AG10803 (cell line): ENCODE results near the gene ALDH1B1.
"Not testable (repeated sequence)": the region's sequence is repeated elsewhere in the genome, so short reads cannot be mapped to it uniquely, and the experiment has no call there.

ENCODE experiments used
- DNase-seq: peaks from one replicate; pipeline ENCODE4 v3.0.0; 2010; ENCODE audit warnings: low read depth
- H3K4me3 ChIP-seq: 2 replicates; pipeline ENCODE4 v1.5.1; 2011; ENCODE audit warnings: mild to moderate bottlenecking, low read length, control low read depth
- TF ChIP-seq, protein P1 (sequence below): conservative IDR thresholded peaks from 2 replicates; pipeline ENCODE4 v1.5.1; 2011; ENCODE audit warnings: mild to moderate bottlenecking, low read length, control low read depth, inconsistent platforms

Gene ALDH1B1

DNA sequence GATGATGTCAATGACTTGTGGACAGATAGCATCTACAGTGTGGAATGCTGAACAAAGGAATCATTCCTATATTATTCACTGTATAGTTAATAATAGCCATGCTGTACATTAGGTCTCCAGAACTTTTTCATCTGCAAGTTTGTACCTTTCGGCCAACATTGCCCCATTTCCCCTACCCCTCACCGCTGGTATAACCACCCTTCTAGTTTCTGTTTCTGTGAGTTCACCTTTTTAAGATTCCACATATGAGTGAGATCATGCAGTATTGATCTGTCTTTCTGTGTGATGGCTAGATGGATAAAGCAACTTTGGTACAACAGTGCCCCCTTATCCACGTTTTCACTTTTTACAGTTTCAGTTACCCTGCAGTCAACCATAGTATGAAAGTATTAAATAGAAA, 18.8 kb upstream of the ALDH1B1 start:
- TF ChIP-seq, protein P1, sequence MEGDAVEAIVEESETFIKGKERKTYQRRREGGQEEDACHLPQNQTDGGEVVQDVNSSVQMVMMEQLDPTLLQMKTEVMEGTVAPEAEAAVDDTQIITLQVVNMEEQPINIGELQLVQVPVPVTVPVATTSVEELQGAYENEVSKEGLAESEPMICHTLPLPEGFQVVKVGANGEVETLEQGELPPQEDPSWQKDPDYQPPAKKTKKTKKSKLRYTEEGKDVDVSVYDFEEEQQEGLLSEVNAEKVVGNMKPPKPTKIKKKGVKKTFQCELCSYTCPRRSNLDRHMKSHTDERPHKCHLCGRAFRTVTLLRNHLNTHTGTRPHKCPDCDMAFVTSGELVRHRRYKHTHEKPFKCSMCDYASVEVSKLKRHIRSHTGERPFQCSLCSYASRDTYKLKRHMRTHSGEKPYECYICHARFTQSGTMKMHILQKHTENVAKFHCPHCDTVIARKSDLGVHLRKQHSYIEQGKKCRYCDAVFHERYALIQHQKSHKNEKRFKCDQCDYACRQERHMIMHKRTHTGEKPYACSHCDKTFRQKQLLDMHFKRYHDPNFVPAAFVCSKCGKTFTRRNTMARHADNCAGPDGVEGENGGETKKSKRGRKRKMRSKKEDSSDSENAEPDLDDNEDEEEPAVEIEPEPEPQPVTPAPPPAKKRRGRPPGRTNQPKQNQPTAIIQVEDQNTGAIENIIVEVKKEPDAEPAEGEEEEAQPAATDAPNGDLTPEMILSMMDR: no peak

DNA sequence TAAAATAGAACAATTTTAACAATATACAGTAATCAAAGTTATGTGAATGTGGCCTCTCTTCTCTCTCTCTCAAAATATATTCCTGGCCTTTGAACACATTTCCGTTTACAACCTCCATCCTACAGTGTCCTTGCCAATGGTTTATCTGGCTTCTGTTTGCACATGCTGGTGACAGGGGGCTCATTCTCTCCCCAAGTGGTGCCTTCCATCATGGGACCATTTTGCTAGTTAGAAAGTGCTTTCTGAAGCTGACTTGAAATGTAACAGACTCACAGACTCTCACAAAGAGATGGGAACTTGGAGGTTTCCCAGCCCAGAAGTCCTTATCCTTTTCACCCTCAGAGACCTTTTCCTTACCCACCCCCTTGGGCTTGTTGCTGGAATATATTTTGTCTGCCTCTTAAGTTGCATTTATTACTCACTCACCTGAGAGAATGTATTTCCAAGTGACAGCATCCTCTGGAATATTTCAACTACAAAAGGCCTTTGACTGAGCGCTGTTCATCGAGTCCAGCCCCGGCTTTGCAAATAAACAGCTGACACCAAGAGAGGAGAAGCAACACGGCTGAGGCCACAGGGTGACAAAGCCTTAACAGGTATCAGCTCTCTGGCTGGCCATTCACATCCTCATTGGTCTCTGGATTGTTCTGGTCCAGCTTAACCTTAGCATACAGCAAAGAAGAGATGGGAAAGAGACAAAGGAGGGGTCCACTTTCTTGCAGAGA, 17.5 kb upstream of the ALDH1B1 start:
- no peak for DNase-seq
- TF ChIP-seq, protein P1: no peak
- no peak overlapping the region for H3K4me3 ChIP-seq

More for the DNA sequence above, 18.8 kb upstream of the ALDH1B1 start:
- no peak overlapping the region for H3K4me3 ChIP-seq
- no peak for DNase-seq

DNA sequence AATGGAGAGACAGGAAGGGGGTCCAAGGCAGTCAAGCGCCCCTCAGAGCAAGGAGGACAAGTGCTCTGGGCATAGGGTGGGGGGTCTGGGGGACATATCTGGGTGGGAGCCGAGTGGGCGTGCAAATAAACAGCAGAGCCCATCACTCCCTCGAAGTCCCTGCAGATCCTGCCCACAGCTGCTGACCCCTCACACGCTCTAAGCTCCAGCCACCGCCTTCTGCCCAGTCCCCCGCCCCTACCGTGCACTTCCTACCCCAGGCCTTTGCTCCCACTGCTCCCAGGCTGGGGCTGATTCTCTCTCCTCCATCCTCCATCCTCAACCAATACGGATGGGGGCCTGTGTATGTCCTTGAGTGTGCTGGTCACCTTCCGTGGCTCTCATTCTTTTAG, 16.9 kb upstream of the ALDH1B1 start:
- TF ChIP-seq, protein P1: no peak
- DNase-seq: no peak
- no peak overlapping the region for H3K4me3 ChIP-seq

DNA sequence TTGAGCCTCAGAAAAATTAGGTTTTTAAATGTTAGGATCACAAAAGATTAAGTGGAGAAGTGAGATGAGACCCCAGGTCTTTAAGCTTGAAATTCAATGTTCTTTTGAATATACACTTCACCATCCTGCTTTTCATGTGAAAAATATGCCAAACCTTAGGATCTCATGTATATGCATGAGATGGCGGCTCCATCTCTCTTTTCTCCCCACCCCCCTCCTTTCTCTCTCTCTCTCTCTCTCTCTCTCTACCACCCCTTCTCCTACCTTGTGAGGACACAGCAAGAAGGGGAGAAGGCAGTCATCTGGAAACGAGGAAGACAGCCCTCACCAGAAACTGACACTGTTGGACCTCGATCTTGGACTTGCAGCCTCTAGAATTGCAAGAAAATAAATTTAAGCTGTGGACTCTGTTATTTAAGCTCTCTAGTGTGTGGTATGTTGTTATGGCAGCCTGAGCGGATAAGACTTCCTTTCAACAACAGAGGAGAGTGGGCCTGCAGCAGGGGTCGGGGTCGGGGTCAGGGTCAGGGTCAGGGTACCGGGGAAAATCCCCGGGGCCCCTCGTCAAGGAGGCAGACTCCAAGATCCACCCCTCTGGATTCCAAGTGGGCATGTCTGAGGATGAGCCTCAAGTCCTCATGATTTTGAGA, 16.4 kb upstream of the ALDH1B1 start:
- TF ChIP-seq, protein P1: no peak
- H3K4me3 ChIP-seq: no peak overlapping the region
- no peak for DNase-seq

DNA sequence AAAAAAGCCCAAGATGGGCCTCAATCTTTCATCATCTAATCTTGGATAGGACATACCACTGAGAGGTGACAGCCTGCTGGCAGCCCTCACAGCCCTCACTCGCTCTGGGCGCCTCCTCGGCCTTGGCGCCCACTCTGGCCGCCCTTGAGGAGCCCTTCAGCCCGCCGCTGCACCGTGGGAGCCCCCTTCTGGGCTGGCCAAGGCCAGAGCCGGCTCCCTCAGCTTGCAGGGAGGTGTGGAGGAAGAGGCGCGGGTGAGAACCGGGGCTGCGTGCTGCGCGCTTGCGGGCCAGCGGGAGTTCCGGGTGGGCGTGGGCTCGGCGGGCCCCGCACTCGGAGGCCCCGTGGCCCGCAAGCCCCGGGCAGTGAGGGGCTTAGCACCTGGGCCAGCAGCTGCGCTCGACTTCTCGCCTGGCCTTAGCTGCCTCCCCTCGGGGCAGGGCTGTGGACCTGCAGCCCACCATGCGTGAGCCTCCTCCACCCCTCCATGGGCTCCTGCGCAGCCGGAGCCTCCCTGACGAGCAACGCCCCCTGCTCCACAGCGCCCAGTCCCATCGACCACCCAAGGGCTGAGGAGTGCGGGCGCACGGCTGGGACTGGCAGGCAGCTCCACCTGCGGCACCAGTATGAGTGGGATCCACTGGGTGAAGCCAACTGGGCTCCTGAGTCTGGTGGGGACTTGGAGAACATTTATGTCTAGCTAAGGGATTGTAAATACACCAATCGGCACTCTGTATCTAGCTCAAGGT, 15.0 kb upstream of the ALDH1B1 start:
- not testable (repeated sequence) for H3K4me3 ChIP-seq, DNase-seq

DNA sequence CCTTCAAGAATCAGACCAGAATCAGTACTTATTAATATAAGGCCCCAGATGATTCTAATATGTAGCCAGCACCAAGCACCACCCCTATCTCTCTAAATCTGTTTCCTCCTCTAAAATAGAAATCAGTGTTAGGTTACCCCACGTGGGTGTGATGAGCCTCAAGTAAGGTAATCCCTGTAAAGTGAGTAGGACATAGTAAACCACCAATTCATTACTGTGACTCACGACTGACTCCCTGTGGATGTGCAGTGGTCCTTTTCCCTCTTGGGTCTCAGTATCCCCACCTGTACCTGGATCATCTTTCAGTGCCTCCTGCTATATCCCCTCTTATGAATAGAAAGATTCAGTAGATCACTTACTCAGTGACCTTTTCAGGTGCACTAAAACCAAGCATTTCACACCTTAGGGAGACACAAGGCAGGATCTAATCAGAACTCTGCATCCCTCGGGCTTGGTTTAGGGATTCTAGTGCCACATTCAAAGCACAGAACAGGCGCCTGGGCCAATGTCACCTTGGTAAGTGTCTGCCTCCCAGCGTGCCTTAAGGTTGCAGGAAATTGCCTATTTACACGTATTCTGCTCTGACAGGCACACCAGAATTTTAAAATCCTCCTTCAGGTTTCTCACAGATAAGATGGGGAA, 12.2 kb upstream of the ALDH1B1 start:
- TF ChIP-seq, protein P1: no peak
- no peak for DNase-seq
- no peak overlapping the region for H3K4me3 ChIP-seq

DNA sequence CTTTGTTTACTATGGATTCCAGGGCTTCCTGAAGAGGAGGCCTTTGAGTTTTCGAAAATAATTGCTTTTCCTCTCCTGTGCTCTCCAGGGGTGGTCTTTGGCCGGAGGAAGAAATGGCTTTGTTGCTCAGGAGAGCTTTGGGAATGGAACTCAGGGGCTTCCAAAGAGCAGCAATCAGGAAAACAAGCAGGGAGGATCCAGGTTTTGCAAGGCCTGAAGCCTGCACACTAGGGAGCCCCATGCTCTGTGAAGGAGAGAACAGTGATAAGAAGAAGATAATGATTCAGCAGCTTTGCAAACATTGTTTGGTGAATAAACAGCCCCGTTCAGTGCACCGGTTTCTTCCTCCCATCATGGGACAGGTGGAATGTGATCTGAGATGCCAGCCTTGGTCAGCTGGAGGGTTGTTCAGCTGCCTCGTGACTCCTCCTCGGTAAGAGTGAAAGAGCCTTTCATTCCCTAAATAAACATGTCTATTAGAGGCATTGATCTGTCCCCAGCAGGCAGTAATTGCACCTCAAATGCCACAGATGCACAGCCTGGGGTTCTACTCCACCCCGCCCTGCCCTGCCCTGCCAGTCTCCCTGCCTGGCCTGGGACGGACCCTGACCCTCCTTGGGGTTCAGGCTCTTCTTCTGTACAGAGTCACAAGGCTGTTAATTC, 11.5 kb upstream of the ALDH1B1 start:
- TF ChIP-seq, protein P1: no peak
- H3K4me3 ChIP-seq: no peak overlapping the region
- no peak for DNase-seq
